Stimulated activated CD4-positive, alpha-beta T cell treated with anti-CD3 and anti-CD28 coated beads, Interleukin-1b, Interleukin-23, amount 100 ng/mL, for 4 hours (primary cell): Measurements from ENCODE around the gene UTY.

Source experiments
- DNase-seq, 2 donors: peaks; one replicate each; pipeline ENCODE4 v3.0.0-alpha.2; 2020; ENCODE audit warnings: low read depth in 2 of 2

Gene UTY

DNA sequence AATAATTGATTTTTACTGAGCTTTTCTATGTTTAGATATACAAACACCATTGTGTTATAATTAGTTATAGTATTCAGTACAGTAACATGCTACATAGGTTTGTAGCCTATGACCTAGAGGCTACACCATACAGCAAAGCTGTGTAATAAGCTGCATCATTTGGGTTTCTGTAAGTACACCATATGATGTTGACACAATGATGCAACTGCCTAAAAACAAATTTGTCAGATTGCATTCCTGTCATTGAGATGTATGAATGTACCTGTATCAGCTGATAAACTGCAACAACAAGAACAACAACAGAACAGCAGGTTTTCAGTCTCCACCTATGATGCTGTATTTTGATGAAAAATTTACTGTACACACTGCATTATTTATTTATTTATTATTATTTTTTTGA lies 64.3 kb downstream of the UTY start:
- DNase-seq = no peak

DNA sequence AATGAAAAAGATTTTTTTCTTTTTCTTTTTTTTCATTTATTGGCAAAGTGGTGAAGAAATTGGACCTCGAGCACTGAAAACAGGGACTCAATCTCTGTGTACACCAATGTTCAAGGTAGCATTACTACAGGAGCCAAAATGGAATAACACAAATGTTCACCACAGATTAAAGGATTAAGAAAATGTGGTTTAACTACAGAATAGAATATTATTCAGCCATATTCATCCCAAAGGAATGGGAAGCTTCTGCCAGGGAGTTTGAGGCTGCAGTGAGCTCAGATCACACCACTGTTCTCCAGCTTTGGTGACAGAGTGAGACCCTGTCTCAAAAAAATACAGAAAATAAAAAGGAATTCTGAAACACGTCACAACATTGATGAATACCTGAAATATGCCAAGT lies 81.0 kb downstream of the UTY start:
- no peak for DNase-seq

DNA sequence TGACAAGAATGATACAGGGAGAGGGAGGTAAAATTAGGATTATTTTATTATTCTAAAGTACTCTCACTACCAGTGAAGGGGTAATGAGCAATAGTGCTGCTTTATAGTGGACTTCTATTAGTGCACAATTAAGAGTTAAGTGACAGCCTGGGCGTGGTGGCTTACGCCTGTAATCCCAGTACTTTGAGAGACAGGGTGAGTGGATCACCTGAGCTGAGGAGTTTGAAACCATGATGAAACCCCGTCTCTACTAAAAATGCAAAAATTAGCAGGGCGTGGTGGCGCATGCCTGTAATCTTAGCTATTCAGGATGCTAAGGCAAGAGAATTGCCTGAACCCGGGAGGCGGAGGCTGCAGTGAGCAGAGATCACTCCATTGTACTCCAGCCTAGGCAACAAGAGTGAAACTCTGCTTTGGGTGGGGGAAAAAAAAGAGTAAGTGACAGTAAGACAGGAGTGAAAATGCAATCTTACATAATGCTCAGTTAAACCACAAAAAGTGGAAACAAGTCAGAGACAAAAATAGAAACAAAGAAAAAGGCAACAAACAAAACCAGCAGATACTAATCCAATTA lies 98.6 kb downstream of the UTY start:
- DNase-seq = no peak

DNA sequence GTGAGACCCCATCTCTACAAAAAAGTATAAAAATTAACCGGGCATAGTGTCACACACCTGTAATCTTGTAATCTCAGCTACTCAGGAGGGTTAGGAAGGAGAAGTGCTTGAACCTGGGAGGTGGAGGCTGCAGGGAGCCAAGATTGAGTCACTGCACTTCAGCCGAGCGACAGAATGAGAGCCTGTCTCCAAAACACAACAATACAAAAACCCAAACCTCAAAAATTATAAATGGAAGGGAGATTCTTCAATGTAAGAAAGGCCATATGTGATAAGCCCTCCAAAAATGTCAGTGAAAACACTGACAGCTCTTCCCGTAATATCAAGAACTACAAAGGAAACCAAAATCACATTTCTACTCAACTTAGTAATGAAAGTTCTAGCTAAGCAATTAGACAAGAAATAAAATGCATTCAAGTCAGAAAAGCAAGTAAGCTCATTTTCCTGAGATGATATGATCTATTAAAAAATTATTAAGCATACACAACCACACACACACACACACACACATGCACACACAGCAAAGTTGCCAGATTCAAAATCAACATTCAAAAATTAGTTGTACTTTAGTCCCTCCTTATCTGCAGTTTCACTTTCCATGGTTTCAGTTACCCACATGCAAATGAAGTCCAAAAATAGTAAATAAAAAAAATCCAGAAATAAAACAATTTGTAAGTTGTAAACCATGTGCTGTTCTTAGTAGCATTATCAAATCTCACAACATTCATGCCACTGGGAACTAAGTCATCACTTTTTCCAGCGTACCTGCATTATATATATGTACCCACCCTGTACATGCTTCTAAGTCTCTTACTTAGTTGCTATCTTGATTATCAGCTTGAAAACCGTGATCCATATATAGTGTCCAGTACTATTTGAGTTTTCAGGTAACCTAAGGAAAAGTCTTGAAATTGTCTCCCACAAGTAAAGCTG lies 108.7 kb downstream of the UTY start:
- DNase-seq = no peak

DNA sequence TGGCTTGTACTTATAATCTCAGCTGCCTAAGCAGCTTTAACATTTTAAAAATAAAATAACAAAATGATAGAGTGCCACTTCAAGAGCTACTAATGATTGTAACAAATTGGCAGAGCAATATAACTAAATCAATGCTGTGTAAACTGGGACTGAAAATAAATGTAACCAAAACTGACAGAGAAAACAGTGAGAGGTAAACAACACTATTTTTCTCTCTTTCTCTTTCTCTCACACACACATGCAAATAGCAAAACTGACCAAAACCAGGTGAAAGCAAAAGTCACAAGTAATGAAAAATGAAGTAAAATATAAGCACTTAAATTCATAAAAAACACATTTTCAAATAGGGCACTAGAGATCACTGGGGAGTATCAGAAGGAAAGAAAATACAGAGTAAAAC lies 109.6 kb downstream of the UTY start:
- DNase-seq = no peak

DNA sequence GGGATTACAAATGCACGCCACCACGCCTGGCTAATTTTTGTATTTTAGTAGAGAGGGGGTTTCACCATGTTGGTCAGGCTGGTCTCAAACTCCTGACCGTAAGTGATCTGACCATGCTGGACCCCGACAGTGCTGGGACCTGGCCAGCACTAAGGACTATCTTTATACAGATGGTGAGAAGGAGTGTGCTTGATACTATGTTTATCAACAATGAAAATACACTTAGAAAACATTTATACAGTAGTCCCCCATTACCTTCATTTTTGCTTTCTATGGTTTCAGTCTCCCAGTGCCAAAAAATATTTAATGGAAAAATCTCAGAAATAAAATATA lies 111.4 kb downstream of the UTY start:
- no peak for DNase-seq

DNA sequence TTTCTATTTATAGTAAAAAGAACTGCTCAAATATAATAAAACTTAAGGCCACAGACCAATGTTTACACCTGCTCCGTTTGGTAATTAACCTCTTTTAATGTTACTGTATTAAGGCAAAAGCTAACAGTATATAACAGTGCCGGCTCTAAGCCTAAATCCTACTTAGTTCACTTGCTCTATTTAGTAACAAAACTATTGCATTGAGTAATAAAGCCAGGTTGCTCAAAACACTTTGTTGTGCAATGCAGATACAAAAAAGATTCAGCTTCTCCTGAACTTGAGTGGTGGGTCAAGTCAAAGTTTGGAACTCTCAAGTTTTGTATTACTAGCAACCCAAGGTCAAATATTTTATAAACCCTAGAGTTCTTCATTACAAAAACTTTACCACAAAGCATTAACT lies 116.2 kb downstream of the UTY start:
- DNase-seq = no peak

DNA sequence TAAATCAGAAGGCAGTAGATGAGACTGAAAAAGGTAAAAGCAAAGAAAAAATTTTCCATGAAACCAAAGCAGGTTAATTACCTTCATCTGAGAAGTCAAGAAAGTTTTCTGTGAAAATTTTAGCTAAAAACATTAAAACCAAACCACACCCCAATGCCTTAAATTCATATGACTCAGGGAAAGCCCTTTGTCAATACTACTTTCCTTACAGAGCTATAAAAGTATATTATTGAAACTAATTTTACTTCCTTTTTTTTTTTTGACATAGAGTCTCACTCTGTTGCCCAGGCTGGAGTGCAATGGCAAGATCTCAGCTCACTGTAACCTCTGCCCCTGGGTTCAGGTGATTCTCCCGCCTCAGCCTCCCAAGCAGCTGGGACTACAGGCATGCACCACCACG lies 117.2 kb downstream of the UTY start:
- DNase-seq = no peak

DNA sequence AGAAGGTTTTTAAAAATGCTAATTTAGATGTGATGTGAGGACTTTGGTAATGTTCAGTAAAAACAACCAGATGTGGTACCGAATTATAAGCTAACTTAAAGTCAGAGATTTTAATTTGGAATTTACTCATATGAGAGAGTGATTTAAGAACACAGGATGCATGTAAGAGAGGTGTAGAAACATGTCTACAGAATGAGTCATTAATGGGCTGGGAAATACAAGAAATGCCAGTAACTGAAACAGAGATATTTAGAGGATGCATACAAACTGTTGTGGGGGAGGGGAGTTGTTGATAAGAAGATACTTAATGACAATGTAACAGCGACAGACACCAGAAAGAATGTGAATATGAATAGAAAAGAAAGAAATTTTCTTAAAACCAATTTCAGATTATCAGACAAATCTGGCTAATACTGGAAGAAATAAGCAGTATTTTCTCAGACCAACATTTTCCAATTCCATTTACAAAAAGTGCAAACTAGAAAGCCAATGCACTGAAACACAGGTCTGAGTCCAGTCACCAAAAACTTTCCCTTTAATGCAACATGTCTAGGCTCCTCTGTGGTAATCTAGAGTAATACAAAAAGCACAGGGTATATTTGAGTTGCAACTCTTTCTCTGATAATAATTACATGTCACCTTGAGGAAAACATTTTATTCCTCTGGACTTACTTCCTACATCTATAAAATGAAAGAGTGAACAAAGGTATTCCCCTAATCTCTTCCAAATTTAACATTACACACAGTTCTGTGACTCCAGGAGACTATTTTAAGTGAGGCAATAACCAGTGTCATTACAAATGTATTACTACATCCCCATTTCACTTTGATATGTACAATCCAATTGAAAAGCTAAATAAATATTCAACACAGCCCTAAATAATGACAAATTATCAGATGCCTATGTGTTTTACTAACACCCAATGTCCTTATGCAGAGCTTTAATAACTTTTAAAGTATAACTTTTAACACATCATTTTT lies 117.9 kb downstream of the UTY start:
- DNase-seq = no peak

DNA sequence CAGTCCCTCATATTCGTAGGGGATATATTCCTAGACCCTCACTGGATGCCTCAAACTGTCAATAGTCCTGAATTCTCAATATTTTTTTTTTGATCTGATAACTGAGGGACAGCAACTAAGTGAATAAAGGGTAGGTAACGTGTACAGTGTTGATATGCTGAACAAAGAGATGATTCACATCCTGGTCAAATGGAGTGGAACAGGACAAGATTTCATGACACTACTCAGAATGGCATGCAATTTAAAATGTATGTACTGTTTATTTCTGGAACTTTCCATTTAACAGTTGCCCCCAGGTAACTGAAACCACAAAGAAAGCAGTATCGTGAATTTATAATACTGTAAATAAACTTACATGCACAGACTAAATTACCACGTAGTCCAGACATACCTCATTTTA lies 128.4 kb downstream of the UTY start:
- no peak for DNase-seq

DNA sequence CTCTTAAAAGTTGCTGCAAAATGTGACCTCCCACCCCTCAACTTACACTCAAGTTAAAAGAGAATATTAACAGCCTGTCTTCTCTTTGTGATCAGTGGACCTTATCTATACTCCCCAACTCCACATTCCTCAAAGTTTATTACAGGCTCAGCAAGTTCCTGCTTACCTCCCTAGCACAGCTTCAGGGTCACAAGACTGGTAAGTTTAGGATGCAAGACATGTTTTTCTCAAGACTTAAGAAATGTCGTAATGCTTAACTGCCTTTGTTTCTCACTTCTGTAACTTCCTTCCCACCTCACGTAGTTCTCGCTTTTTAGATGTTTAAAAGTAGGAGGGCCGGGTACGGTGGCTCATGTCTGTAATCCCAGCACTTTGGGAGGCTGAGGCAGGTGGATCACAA lies 132.7 kb downstream of the UTY start:
- DNase-seq = no peak

DNA sequence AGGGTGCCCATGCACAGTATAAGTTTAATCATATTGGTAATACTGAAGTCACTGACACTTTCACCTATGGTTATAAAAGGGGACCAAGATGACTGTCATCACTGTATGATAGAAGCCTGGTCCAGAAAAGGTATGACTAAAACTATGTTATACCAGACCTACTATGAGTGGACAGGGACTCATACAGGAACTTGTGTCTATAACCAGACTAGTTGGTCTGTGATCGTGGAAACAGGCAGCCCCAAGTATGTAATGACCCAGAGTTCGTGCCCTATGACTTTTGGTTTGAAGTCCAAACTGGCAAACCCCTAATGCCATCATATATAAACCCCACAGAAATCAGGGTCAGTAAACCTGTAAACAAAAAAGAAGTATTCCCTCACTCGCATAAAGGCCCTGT lies 134.3 kb downstream of the UTY start:
- DNase-seq = no peak

DNA sequence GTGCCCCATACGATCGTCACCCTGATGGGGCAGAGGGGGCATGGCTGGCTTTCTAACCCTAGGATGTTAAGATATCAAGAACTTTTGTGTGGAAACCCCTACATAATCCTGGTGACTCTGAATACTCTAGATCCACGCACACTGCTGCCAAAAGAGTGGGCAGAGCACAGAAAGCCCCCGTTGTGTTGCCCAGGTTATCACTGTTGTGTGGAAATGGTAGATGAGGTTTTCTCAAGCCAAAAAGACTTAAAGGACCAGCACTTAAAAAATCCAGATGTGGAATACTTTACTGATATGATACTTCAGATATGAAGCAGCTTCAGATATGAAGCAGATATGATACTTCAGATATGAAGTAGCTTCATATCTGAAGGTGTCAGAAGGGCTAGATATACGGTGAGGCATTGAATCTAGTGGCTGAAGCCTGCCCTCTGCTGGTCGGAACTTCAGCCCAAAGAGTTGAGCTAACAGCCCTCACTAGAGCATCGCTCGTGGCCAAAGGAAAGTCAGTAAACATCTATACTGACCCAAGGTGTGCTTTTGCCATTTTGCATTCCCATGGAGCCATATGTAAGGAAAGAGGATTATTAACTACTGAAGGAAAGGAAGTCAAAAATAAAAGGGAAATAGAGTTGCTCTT lies 136.4 kb downstream of the UTY start:
- peak in 1 of 2 donors; percentile 48 for DNase-seq

DNA sequence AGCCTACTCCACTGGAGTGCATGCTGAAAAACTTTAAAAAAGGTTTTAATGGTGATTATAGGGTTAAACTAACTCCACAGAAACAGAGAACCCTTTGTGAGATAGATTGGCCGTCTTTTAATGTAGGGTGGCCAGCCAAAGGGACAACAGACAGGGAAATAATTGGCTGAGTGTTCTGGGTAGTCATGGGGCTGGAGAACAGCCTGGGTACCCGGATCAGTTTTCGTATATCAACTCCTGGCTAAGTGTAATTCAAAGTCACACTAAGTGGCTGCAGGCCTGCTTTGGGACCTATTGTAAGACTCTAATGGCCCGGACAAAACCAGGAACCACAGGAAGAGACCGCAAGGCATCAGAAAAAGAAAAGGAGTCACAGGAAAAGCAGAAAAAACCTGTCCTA lies 139.9 kb downstream of the UTY start:
- DNase-seq = no peak

DNA sequence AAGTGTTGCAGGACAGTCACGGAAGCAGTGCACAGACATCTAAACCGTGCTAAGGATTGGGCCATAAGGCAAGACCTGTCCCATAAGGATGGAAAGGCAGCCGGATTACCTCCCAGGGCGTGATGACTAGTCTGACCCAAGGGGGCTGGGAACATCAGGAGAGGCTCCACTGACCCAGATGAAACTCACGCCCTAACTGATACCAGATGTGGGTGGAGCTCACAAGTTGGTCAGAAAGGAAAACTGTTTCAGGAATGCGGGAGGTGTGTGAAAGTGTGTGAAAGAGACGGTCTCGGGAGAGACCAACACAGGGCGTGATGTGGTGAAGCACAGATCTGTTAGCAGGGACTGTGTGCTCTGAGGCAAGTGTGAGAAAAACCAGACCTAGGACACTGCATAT lies 140.5 kb downstream of the UTY start:
- no peak for DNase-seq

DNA sequence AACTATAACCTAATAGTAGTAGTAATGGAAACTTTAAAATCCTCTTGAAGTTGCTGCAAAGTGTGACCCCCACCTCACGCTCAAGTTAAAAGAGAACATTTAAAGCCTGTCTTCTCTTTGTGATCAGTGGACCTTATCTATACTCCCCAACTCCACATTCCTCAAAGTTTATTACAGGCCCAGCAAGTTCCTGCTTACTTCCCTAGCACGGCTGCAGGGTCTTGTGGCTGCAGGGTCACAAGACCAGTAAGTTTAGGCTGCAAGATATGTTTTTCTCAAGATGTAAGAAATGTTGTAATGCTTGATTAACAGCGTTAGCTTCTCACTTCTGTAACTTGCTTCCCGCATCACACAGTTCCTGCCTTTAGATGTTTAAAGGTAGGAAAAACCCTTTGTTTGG lies 141.1 kb downstream of the UTY start:
- DNase-seq = no peak

DNA sequence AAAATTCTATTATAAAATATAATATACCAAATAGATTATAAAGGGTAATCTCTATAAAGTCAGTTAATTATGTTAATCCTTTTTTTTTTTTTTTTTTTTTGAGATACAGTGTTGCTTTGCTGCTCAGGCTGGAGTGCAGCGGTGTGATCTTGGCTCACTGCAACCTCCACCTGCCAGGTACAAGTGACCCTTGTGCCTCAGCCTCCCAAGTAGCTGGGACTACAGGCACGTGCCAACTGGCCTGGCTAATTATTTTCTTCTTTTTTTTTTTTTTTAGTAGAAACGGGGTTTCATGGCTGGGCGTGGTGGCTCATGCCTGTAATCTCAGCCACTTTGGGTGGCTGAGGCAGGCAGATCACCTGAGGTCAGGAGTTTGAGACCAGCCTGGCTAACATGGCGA lies 141.9 kb downstream of the UTY start:
- DNase-seq = no peak

DNA sequence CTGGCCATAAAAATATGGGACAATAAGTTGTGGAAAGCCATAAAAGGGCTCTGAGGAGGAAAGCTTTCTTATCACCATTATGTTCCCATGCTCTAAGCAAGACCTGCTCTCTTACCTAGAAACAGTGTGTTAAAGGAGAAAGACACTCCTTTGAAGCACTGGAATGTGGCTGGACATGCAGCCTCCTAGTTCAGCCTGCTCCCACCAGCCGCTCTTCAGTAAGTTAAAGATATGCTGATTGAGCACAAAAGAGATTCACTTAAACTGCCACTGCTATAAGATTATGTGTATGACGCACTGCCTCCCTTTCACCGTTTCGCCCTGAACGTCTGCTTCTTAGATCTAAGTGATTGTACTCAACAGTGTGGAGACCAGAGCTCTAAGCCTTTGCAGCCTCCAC lies 146.0 kb downstream of the UTY start:
- DNase-seq = no peak

DNA sequence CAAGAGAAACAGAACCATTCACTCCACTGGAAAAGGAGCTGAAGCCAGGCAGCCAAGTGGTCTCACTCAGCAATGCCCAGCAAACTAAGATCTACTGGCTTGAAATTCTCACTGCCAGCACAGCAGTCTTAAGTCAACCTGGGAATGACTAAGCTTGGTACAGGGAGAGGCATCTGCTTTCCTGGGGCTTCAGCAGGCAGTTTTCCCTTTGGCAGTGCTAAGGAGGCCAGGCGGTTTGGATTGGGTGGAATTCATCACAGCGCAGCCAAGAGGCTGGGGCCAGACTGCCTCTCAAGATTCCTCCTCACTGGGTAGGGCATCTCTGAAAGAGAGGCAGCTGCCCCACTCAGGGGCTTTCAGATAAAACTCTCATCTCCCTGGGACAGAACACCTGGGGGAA lies 149.2 kb downstream of the UTY start:
- no peak for DNase-seq

DNA sequence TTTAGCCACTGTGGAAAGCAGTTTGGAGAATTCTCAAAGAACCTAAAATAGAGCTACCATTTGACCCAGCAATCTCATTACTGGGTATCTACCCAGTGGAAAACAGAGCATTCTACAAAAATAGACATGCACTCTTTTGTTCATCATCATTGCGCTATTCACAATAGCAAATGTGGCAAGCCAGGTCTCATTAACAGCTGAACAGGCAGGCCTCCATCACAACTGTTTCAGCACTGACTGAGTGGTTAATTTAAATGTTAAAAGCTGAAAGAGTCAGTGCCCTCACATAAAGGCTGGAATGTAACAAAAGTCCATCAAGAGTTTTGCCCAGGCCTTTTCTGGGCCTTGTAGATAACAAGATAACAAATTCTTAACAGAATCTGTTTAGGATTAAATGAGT lies 166.9 kb downstream of the UTY start:
- no peak for DNase-seq

DNA sequence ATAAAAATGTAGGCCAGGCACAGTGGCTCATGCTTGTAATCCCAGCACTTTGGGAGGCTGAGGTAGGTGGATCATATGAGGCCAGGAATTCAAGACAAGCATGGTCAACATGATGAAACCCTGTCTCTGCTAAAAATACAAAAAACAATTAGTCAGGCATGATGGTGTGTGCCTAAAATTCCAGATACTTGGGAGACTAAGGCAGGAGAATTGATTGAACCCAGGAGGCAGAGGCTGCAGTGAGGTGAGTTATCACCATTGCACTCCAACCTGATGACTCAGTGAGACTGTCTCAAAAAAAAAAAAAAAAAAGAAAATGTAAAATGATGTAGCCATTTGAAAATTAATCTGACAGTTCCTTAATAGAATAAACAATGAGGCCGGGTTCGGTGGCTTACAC lies 171.9 kb downstream of the UTY start:
- no peak for DNase-seq

DNA sequence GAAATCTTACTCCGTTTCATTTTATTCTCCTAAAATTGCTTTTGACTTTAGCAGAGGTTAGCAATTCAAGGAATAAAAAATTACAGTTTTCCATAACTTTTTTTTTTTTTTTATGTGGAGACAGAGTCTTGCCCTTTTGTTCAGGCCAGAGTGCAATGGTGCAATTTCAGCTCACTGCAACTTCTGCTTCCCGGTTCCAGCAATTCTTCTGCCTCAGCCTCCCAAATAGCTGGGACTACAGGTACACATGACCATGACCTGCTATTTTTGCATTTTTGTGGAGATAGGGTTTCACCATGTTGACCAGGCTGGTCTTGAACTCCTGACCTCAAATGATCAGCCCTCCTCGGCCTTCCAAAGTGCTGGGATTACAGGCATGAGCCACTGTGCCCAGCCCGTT lies 179.0 kb downstream of the UTY start:
- no peak for DNase-seq
